ENCODE measurements around the gene KIF21B.

The KIF21B gene

DNA sequence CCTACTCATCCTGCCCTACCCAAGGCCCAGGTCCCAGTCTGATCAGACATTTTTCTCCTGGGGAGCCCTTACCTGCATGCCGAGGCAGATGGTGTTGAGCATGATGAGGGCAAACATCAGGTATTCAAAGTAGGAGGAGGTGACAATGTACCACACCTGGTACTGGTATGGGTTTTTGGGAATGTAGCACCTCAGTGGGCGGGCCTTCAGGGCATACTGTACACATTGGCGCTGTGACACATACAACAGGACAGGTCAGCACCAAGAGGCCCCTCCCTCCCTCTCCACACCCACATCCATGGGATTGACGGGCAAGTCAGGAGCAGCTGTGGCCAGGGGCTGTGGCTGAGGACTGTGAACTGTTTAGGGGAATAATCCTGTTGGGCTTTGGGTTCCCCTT, 37.1 kb upstream of the KIF21B start:
- Mint-ChIP-seq H3K4me3 (no peak overlapping the region), H3K36me3 (ENCODE audit: low read depth) (no peaks in the 10 kb centered on the region), H3K4me1 (peaks cover 40% of the 10 kb centered on the region), H3K27ac (no peak overlapping the region), H3K9me3 (no peaks in the 10 kb centered on the region), H3K27me3 (ENCODE audit: low read depth, poor library complexity) (peaks cover 15% of the 10 kb centered on the region)
- no peak for DNase-seq
- TF ChIP-seq, protein P1, sequence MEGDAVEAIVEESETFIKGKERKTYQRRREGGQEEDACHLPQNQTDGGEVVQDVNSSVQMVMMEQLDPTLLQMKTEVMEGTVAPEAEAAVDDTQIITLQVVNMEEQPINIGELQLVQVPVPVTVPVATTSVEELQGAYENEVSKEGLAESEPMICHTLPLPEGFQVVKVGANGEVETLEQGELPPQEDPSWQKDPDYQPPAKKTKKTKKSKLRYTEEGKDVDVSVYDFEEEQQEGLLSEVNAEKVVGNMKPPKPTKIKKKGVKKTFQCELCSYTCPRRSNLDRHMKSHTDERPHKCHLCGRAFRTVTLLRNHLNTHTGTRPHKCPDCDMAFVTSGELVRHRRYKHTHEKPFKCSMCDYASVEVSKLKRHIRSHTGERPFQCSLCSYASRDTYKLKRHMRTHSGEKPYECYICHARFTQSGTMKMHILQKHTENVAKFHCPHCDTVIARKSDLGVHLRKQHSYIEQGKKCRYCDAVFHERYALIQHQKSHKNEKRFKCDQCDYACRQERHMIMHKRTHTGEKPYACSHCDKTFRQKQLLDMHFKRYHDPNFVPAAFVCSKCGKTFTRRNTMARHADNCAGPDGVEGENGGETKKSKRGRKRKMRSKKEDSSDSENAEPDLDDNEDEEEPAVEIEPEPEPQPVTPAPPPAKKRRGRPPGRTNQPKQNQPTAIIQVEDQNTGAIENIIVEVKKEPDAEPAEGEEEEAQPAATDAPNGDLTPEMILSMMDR (IDR thresholded peaks at IDR 0.05): no peak

DNA sequence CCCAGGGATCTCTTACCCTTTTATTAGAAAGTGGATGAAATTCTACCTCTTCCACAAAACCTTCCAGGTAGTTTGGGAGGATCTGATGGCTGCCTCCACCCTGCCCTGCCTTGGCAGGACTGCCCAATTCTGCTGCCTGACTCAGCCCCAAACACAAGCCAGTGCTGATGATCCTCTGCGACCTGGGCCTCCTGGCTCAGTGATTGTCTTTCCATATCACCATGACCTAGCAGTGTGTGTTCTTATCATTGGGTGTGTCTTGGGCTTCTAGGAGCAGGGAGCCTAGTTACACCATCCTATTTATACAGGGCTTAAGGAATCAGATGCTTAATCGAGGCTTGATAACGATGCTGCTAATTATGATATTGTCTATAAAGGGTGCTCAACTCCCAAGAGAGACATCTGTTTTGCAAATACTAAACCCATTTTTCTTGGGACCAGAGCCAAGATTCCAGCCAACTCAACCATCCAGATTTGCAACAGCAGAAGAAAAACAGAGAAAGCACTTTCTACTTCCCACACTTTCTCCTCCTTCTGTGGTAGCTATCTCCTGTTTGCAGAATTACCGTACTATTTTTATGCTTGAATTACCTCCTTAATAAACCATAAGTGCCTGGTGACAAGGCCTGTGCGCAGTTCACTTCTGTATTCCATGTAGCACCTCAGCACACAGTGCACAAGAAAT, 36.5 kb upstream of the KIF21B start:
- Mint-ChIP-seq H3K36me3 (ENCODE audit: low read depth) (no peaks in the 10 kb centered on the region), H3K27ac (no peak overlapping the region), H3K4me1 (peaks cover 44% of the 10 kb centered on the region), H3K9me3 (no peaks in the 10 kb centered on the region), H3K27me3 (ENCODE audit: low read depth, poor library complexity) (peaks cover 15% of the 10 kb centered on the region), H3K4me3 (no peak overlapping the region)
- DNase-seq: no peak
- TF ChIP-seq, protein P1 (IDR thresholded peaks at IDR 0.05): no peak

DNA sequence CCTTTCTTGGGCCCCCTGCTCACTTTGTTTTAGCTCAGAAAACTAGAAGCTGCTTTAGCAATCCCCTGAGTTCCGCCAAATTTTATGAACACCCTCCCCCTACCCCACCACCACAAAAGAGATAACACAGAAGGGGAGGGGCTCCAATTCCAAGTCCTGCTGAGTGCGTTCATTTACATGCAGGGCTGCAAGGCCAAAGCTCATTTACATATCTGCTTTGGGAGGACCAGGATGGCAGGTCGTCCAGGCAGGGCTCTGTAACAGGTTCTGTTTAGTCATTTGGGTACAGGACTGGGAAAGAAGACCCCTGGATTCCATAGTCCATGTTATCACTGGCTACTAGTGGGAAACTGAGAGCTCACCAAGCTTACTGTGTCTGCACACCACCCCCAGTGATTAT, 35.9 kb upstream of the KIF21B start:
- Mint-ChIP-seq H3K27ac (no peak overlapping the region), H3K4me3 (no peak overlapping the region), H3K4me1 (peaks cover 50% of the 10 kb centered on the region), H3K36me3 (ENCODE audit: low read depth) (no peaks in the 10 kb centered on the region), H3K9me3 (no peaks in the 10 kb centered on the region), H3K27me3 (ENCODE audit: low read depth, poor library complexity) (peaks cover 15% of the 10 kb centered on the region)
- DNase-seq: no peak
- TF ChIP-seq, protein P1 (IDR thresholded peaks at IDR 0.05): no peak

DNA sequence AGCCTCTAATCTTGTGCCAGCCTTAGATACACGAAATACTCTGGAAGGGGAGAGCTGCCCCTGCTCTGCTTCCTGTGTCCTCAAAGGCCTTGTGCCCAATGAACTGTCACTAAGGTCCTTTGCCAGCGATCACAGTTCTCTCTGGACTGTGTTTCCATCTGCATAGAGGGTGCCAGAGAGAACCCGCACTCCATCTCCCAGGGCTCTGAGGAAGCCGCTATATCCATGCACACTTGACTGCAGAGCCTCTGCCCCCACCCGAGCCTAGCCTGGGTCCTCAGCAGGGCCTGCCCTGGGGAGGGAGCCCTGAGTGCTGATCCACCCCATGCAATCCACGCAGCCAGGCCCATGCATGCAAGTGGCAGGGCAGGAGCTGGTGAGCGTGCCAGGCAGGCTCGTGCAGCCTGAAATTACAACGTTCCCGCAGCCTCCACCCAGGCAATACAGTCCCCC, 30.6 kb upstream of the KIF21B start:
- H3K4me1 Mint-ChIP-seq: peaks cover 58% of the 10 kb centered on the region
- H3K27ac Mint-ChIP-seq: no peak overlapping the region
- TF ChIP-seq, protein P1 (IDR thresholded peaks at IDR 0.05): no peak
- DNase-seq: no peak
- peaks cover 23% of the 10 kb centered on the region for H3K27me3 Mint-ChIP-seq (ENCODE audit: low read depth, poor library complexity)
- H3K4me3 Mint-ChIP-seq: no peak overlapping the region
- H3K36me3 Mint-ChIP-seq (ENCODE audit: low read depth): no peaks in the 10 kb centered on the region
- no peaks in the 10 kb centered on the region for H3K9me3 Mint-ChIP-seq

DNA sequence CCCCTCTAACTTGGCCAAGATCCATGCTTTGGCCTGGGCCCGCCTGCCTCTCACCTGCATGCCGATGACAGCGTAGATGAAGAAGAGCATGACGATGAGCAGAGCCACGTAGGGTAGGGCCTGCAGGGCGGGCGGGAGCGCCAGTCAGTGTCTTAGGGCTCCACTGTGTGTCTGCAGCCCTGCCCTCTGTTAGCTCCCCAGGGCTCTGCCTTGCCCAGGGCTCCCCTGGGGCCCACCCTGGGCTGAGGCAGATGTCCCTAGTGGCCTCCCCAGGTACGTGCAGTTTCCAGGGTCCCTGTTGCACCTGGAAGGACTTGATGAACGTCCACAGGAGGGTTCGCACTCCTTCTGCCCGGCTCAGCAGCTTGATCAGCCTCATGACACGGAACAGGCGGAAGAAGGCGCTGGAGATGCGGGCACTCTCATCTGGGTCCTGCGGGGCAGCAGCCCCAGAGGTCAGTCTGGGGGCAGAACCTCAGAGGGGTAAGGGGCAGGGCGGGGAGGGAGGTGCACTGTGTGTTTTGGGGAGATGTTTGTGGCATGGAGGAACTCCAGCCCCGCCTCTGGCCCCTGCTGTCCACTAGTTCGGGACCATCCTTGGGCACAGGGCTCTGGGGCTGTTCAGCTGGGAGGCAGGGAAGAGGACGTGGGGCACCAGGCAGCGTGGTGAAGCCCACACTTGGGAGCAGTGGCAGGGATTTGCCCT, 29.8 kb upstream of the KIF21B start:
- Mint-ChIP-seq H3K27me3 (ENCODE audit: low read depth, poor library complexity) (peaks cover 30% of the 10 kb centered on the region), H3K27ac (no peak overlapping the region), H3K4me1 (peaks cover 57% of the 10 kb centered on the region), H3K4me3 (no peak overlapping the region), H3K9me3 (no peaks in the 10 kb centered on the region), H3K36me3 (ENCODE audit: low read depth) (no peaks in the 10 kb centered on the region)
- TF ChIP-seq, protein P1 (IDR thresholded peaks at IDR 0.05): no peak
- DNase-seq: no peak
